Neural cell (in vitro differentiated cells): ENCODE data around the gene IGFBP4. TPM values are rescaled to one million over a fixed set of nuclear protein-coding genes. Genes with fewer than 3 reads are reported as not detected.

Experiments
- H2AFZ ChIP-seq: fragments of 200-600, 300-800 bp; sonication (generic), shearing (Covaris generic); 2 replicates; pipeline ENCODE4 v1.6.0; 2014; ENCODE audit warnings: low read depth, mild to moderate bottlenecking, antibody characterized with exemption, low read length, moderate library complexity
- H3F3A ChIP-seq: fragments of 200-600 bp; shearing (Covaris generic); 2 replicates; pipeline ENCODE4 v1.6.1; 2016; ENCODE audit warnings: mild to moderate bottlenecking, moderate library complexity, mixed read lengths, antibody characterized with exemption, low read length; ENCODE audit not compliant: insufficient read depth, poor library complexity, severe bottlenecking
- H3K27ac ChIP-seq: fragments of 200-600, 300-800 bp; sonication (generic), shearing (Covaris generic); 2 replicates; pipeline ENCODE4 v1.5.1; 2014; ENCODE audit warnings: mild to moderate bottlenecking, low read length, moderate library complexity
- H3K27me3 ChIP-seq: fragments of 300-800, 200-600 bp; sonication (generic), shearing (Covaris generic); 2 replicates; pipeline ENCODE4 v1.6.0; 2014; ENCODE audit warnings: mild to moderate bottlenecking, low read depth, low read length, moderate library complexity; ENCODE audit not compliant: insufficient read depth
- H3K36me3 ChIP-seq: fragments of 300-800, 200-600 bp; sonication (generic), shearing (Covaris generic); 2 replicates; pipeline ENCODE4 v1.5.1; 2014; ENCODE audit warnings: mild to moderate bottlenecking, antibody characterized with exemption, low read length, moderate library complexity; ENCODE audit not compliant: insufficient read depth
- H3K4me2 ChIP-seq: fragments of 300-800, 200-600 bp; sonication (generic), shearing (Covaris generic); 2 replicates; pipeline ENCODE4 v1.6.0; 2014; ENCODE audit warnings: mild to moderate bottlenecking, low read length
- H3K4me3 ChIP-seq: fragments of 300-800, 200-600 bp; sonication (generic), shearing (Covaris generic); 2 replicates; pipeline ENCODE4 v1.5.1; 2014; ENCODE audit warnings: mild to moderate bottlenecking, low read length, moderate library complexity
- H3K79me2 ChIP-seq: fragments of 200-600 bp; shearing (Covaris generic); replicated peaks from 2 replicates; pipeline ENCODE4 v1.6.0; 2014; ENCODE audit warnings: mild to moderate bottlenecking, low read length, moderate library complexity; ENCODE audit not compliant: insufficient read depth
- H3K9ac ChIP-seq: fragments of 300-800, 200-600 bp; sonication (generic), shearing (Covaris generic); 2 replicates; pipeline ENCODE4 v1.6.1; 2016; ENCODE audit warnings: mild to moderate bottlenecking, low read length, mixed read lengths
- H3K9me2 ChIP-seq: fragments of 200-600 bp; shearing (Covaris generic); 2 replicates; pipeline ENCODE4 v1.6.1; 2016; ENCODE audit warnings: mild to moderate bottlenecking, low read length, mixed read lengths; ENCODE audit not compliant: insufficient read depth
- H3K9me3 ChIP-seq: fragments of 200-600, 300-800 bp; sonication (generic), shearing (Covaris generic); 2 replicates; pipeline ENCODE4 v1.6.1; 2016; ENCODE audit warnings: mild to moderate bottlenecking, mixed run types, low read length, moderate library complexity, mixed read lengths
- H4K20me1 ChIP-seq: fragments of 200-600 bp; shearing (Covaris generic); 2 replicates; pipeline ENCODE4 v1.6.1; 2016; ENCODE audit warnings: mild to moderate bottlenecking, mixed run types; ENCODE audit not compliant: insufficient read depth
- CTCF ChIP-seq: fragments of 450-650 bp; IDR thresholded peaks from 2 replicates; pipeline ENCODE4 v1.5.1; 2014; ENCODE audit warnings: antibody characterized with exemption, mild to moderate bottlenecking, moderate library complexity; ENCODE audit not compliant: poor library complexity, severe bottlenecking
- EP300 ChIP-seq: fragments of 450-650 bp; conservative IDR thresholded peaks from 2 replicates; pipeline ENCODE4 v1.6.1; 2014; ENCODE audit warnings: antibody characterized with exemption, mild to moderate bottlenecking, moderate library complexity; ENCODE audit not compliant: poor library complexity, severe bottlenecking
- EZH2 ChIP-seq: fragments of 200-600, 300-800 bp; shearing (Covaris generic), sonication (generic); IDR thresholded peaks from 2 replicates; pipeline ENCODE4 v1.6.1; 2014; ENCODE audit warnings: antibody characterized with exemption, low read length, borderline replicate concordance, mild to moderate bottlenecking; ENCODE audit not compliant: insufficient read depth, poor library complexity, severe bottlenecking
- MXI1 ChIP-seq: fragments of 450-650 bp; conservative IDR thresholded peaks from 2 replicates; pipeline ENCODE4 v1.6.1; 2014; ENCODE audit warnings: antibody characterized with exemption, mild to moderate bottlenecking; ENCODE audit not compliant: poor library complexity, severe bottlenecking
- POLR2AphosphoS5 ChIP-seq: IDR thresholded peaks from 2 replicates; pipeline ENCODE4 v1.6.1; 2012
- RAD21 ChIP-seq: fragments of 450-650 bp; conservative IDR thresholded peaks from 2 replicates; pipeline ENCODE4 v1.6.1; 2014; ENCODE audit warnings: antibody characterized with exemption, mild to moderate bottlenecking, moderate library complexity
- REST ChIP-seq: IDR thresholded peaks from 2 replicates; pipeline ENCODE4 v1.6.1; 2012; ENCODE audit warnings: borderline replicate concordance
- SMC3 ChIP-seq: fragments of 450-650 bp; conservative IDR thresholded peaks from 2 replicates; pipeline ENCODE4 v1.6.1; 2014; ENCODE audit warnings: antibody characterized with exemption, mild to moderate bottlenecking, moderate library complexity; ENCODE audit not compliant: poor library complexity
- TAF1 ChIP-seq: IDR thresholded peaks from 2 replicates; pipeline ENCODE4 v1.6.1; 2012; ENCODE audit warnings: low read depth
- polyA plus RNA-seq: library from polyadenylated mRNA; depleted of rRNA; stranded (reverse); fragments of >200 nt; gene quantifications from 2 replicates; pipeline ENCODE4 v1.2.3, GENCODE V29; 2014

The IGFBP4 gene
- polyA plus RNA-seq, 1 donor from 2014 or later = 1.3 TPM

- Histone ChIP-seq H3K79me2 (no peaks in the 10 kb centered on the region), H3K9me3 (no peaks in the 10 kb centered on the region), H3K4me3 (no peak overlapping the region), H3K9ac (no peak overlapping the region), H2AFZ (no peak overlapping the region), H3K27me3 (no peaks in the 10 kb centered on the region), H3F3A (no peaks in the 10 kb centered on the region), H3K36me3 (no peaks in the 10 kb centered on the region), H3K4me2 (no peak overlapping the region), H3K9me2 (no peaks in the 10 kb centered on the region), H4K20me1 (no peaks in the 10 kb centered on the region), H3K27ac (no peak overlapping the region)
- TF ChIP-seq EZH2 = no peak
- TF ChIP-seq POLR2AphosphoS5 = no peak
- no peak for TF ChIP-seq TAF1
- TF ChIP-seq MXI1 = no peak
- TF ChIP-seq REST = no peak
- no peak for TF ChIP-seq SMC3
- no peak for TF ChIP-seq RAD21
- no peak for TF ChIP-seq EP300
- no peak for TF ChIP-seq CTCF
Observed at GRCh38 chr17:40498281-40499084, 55.2 kb downstream of the IGFBP4 start.

- Histone ChIP-seq H3K4me3 (no peak overlapping the region), H3K9me3 (no peaks in the 10 kb centered on the region), H3K79me2 (no peaks in the 10 kb centered on the region), H3K4me2 (no peak overlapping the region), H3K27ac (no peak overlapping the region), H4K20me1 (no peaks in the 10 kb centered on the region), H3K9ac (no peak overlapping the region), H3K9me2 (no peaks in the 10 kb centered on the region), H3K27me3 (no peaks in the 10 kb centered on the region), H3K36me3 (no peaks in the 10 kb centered on the region), H3F3A (no peaks in the 10 kb centered on the region), H2AFZ (no peak overlapping the region)
- TF ChIP-seq CTCF (no peak), EP300 (no peak), MXI1 (no peak), REST (no peak), EZH2 (no peak), SMC3 (no peak), POLR2AphosphoS5 (no peak), RAD21 (no peak), TAF1 (no peak)
Observed at GRCh38 chr17:40499551-40500189, 56.4 kb downstream of the IGFBP4 start.
